IMR-90 (cell line): ENCODE results near the gene MAPKAPK2. TPM values are rescaled to one million over a fixed set of nuclear protein-coding genes. Genes with fewer than 3 reads are reported as not detected.
"Not testable (repeated sequence)": the region's sequence is repeated elsewhere in the genome, so short reads cannot be mapped to it uniquely, and the experiment has no call there.

Experiments
- ATAC-seq: fragments of 200-7000 bp; cut with Tn5 transposase; 2 replicates; pipeline ENCODE4 v1.9.1; 2020; ENCODE audit warnings: low read depth, mild to moderate bottlenecking, moderate library complexity
- BruUV-seq: library from RNA; stranded (reverse); fragments of 400-500 nt; replicated peaks from 2 replicates; lab custom pipeline; 2021; lab: Mats Ljungman, UMichigan
- CTCF ChIA-PET: fragments of 300-600 bp; formaldehyde crosslinking; extraction: SDS; loops from one replicate; lab custom pipeline; 2021; ENCODE audit warnings: antibody characterized with exemption; lab: Yijun Ruan, JAX
- POLR2A ChIA-PET: fragments of 300-600 bp; sonication (Branson Sonifier 250); formaldehyde crosslinking; loops from one replicate; lab custom pipeline; 2022; ENCODE audit warnings: antibody characterized with exemption; ENCODE audit not compliant: unreplicated experiment; lab: Charles Lee
- DNase-seq: peaks from one replicate; pipeline ENCODE4 v3.0.0; 2013
- H2AFZ ChIP-seq: replicated peaks from 2 replicates; pipeline ENCODE3; 2013; ENCODE audit warnings: low read length, mild to moderate bottlenecking; ENCODE audit not compliant: poor library complexity
- H2AK5ac ChIP-seq: 2 replicates; pipeline ENCODE4 v1.6.1; 2013; ENCODE audit warnings: low read depth, low read length, inconsistent platforms
- H2AK9ac ChIP-seq: replicated peaks from 2 replicates; pipeline ENCODE3; 2013; ENCODE audit warnings: mild to moderate bottlenecking, low read depth, low read length, moderate library complexity; ENCODE audit not compliant: poor library complexity
- H2BK120ac ChIP-seq: 2 replicates; pipeline ENCODE4 v1.6.1; 2013; ENCODE audit warnings: low read depth, low read length, inconsistent platforms
- H2BK15ac ChIP-seq: 3 replicates; pipeline ENCODE4 v1.6.1; 2013; ENCODE audit warnings: low read depth, low read length, inconsistent platforms
- H2BK20ac ChIP-seq: 2 replicates; pipeline ENCODE4 v1.6.1; 2013; ENCODE audit warnings: low read depth, mild to moderate bottlenecking, inconsistent platforms, low read length, moderate library complexity
- H2BK5ac ChIP-seq: 2 replicates; pipeline ENCODE4 v1.6.1; 2013; ENCODE audit warnings: mild to moderate bottlenecking, low read depth, low read length, inconsistent platforms; ENCODE audit not compliant: poor library complexity, severe bottlenecking
- H3K14ac ChIP-seq: replicated peaks from 2 replicates; pipeline ENCODE4 v1.6.1; 2013; ENCODE audit warnings: low read depth, low read length, inconsistent platforms
- H3K18ac ChIP-seq: 2 replicates; pipeline ENCODE4 v1.6.1; 2013; ENCODE audit warnings: low read depth, low read length, control low read depth
- H3K23ac ChIP-seq: 2 replicates; pipeline ENCODE4 v1.6.1; 2013; ENCODE audit warnings: low read depth, low read length, inconsistent platforms
- H3K27ac ChIP-seq: 2 replicates; pipeline ENCODE4 v1.5.1; 2013; ENCODE audit warnings: mild to moderate bottlenecking, control low read depth, low read length; ENCODE audit not compliant: insufficient read depth
- H3K27me3 ChIP-seq: 2 replicates; pipeline ENCODE4 v1.6.1; 2013; ENCODE audit warnings: low read length; ENCODE audit not compliant: control insufficient read depth, insufficient read depth
- H3K36me3 ChIP-seq: 2 replicates; pipeline ENCODE4 v1.6.1; 2013; ENCODE audit warnings: low read length, mixed read lengths; ENCODE audit not compliant: control insufficient read depth, insufficient read depth
- H3K4ac ChIP-seq: 2 replicates; pipeline ENCODE4 v1.6.1; 2013; ENCODE audit warnings: low read depth, low read length, inconsistent platforms
- H3K4me1 ChIP-seq: 2 replicates; pipeline ENCODE4 v1.6.1; 2013; ENCODE audit warnings: low read length, mixed read lengths; ENCODE audit not compliant: control insufficient read depth, insufficient read depth
- H3K4me2 ChIP-seq: 2 replicates; pipeline ENCODE4 v1.6.1; 2013; ENCODE audit warnings: low read depth, mild to moderate bottlenecking, control low read depth, low read length, moderate library complexity
- H3K4me3 ChIP-seq: 2 replicates; pipeline ENCODE4 v1.5.1; 2013; ENCODE audit warnings: low read depth, mild to moderate bottlenecking, control low read depth, low read length, moderate library complexity; ENCODE audit not compliant: insufficient read depth
- H3K56ac ChIP-seq: 2 replicates; pipeline ENCODE4 v1.6.1; 2013; ENCODE audit warnings: low read length, inconsistent platforms; ENCODE audit not compliant: insufficient read depth; ENCODE audit errors: extremely low read depth
- H3K79me1 ChIP-seq, 2 experiments: 2 replicates each; pipeline ENCODE4 v1.6.1; 2013; ENCODE audit warnings: low read length in 2 of 2, inconsistent platforms in 1 of 2, low read depth in 1 of 2
- H3K9ac ChIP-seq: 2 replicates; pipeline ENCODE4 v1.6.1; 2013; ENCODE audit warnings: low read depth, low read length, control low read depth
- H3K9me1 ChIP-seq: 2 replicates; pipeline ENCODE4 v1.6.1; 2013; ENCODE audit warnings: low read length, inconsistent platforms; ENCODE audit not compliant: insufficient read depth
- H3K9me3 ChIP-seq: 2 replicates; pipeline ENCODE4 v1.6.1; 2013; ENCODE audit warnings: low read length; ENCODE audit not compliant: control insufficient read depth, insufficient read depth
- H4K20me1 ChIP-seq: 2 replicates; pipeline ENCODE4 v1.6.1; 2013; ENCODE audit warnings: low read length, inconsistent platforms; ENCODE audit not compliant: insufficient read depth
- H4K5ac ChIP-seq: 2 replicates; pipeline ENCODE4 v1.6.1; 2013; ENCODE audit warnings: mild to moderate bottlenecking, low read depth, low read length, control low read depth
- H4K8ac ChIP-seq, 2 experiments: 2 replicates each; pipeline ENCODE4 v1.6.1; 2013; ENCODE audit warnings: low read depth in 2 of 2, low read length in 2 of 2, control low read depth in 1 of 2, inconsistent platforms in 1 of 2
- H4K91ac ChIP-seq: 2 replicates; pipeline ENCODE4 v1.6.1; 2013; ENCODE audit warnings: low read depth, low read length, inconsistent platforms; ENCODE audit not compliant: insufficient read depth
- WGBS, 2 experiments: methylation state at CpG; one replicate each; pipeline versions ENCODE4 v1.1.5 to v1.1.7; 2013; ENCODE audit warnings: missing lambda C conversion rate in 2 of 2; ENCODE audit not compliant: insufficient read length in 1 of 2; ENCODE audit errors: extremely low coverage in 2 of 2; 5-methylcytosine and 5-hydroxymethylcytosine counted together
- dilution Hi-C: fragments of 300-500 bp; cut with HindIII; formaldehyde crosslinking; loops from one replicate; pipeline ENCODE4 v1.14.3; 2018; ENCODE audit warnings: low sequenced_read_pairs; ENCODE audit not compliant: unreplicated experiment
- in situ Hi-C: fragments of 300-500 bp; cut with MboI; formaldehyde crosslinking; loops from 3 replicates; pipeline ENCODE4 v1.14.3; 2019; ENCODE audit warnings: low sequenced_read_pairs, inconsistent platforms, mixed read lengths
- intact Hi-C: fragments of 100-400 bp; cut with micrococcal nuclease; formaldehyde crosslinking; loops from 2 replicates; pipeline ENCODE4 v1.10.0; 2022
- polyA plus RNA-seq, 3 experiments: library from polyadenylated mRNA; depleted of rRNA; stranded (reverse); fragments of >200 nt; gene quantifications; 2 replicates each; pipeline ENCODE4 v1.2.3, GENCODE V29; 2012; ENCODE audit warnings: low replicate concordance in 1 of 3
- total RNA-seq: library from RNA; depleted of rRNA; stranded (reverse); fragments of >200 nt; gene quantifications from 2 replicates; pipeline ENCODE4 v1.2.3, GENCODE V29; 2012

The MAPKAPK2 gene
- total and polyA plus RNA-seq, 2 of the 4 experiments (the other 2 are of a cell fraction), result 56.5 to 66.4 TPM

GRCh38 chr1:206778911-206779310, 94.2 kb downstream of the MAPKAPK2 start:
- H3K4me2 ChIP-seq, H3K4me3 ChIP-seq, dilution Hi-C loops, H3K36me3 ChIP-seq, H3K14ac ChIP-seq, H2AK5ac ChIP-seq, in situ Hi-C loops, H3K23ac ChIP-seq, H3K18ac ChIP-seq, H2AFZ ChIP-seq, H3K79me1 ChIP-seq, H3K9me3 ChIP-seq, DNase-seq, H4K5ac ChIP-seq, H4K8ac ChIP-seq, H3K4ac ChIP-seq, intact Hi-C loops, POLR2A ChIA-PET, H3K9ac ChIP-seq, ATAC-seq, H2AK9ac ChIP-seq, H3K56ac ChIP-seq, H2BK120ac ChIP-seq, H2BK5ac ChIP-seq, H3K9me1 ChIP-seq, H4K91ac ChIP-seq, H4K20me1 ChIP-seq, H3K27ac ChIP-seq, BruUV-seq, H2BK20ac ChIP-seq, H3K4me1 ChIP-seq, CTCF ChIA-PET, H2BK15ac ChIP-seq: not testable (repeated sequence)
- WGBS, 2 experiments, result 80% methylated on average over 1 of the region's 6 CpGs; no CpG with 5 or more reads in 1 of the 2 experiments
- H3K27me3 ChIP-seq, result peaks cover 10% of the 10 kb centered on the region
